Measurements from ENCODE around the gene DGCR8.

Gene DGCR8

DNA sequence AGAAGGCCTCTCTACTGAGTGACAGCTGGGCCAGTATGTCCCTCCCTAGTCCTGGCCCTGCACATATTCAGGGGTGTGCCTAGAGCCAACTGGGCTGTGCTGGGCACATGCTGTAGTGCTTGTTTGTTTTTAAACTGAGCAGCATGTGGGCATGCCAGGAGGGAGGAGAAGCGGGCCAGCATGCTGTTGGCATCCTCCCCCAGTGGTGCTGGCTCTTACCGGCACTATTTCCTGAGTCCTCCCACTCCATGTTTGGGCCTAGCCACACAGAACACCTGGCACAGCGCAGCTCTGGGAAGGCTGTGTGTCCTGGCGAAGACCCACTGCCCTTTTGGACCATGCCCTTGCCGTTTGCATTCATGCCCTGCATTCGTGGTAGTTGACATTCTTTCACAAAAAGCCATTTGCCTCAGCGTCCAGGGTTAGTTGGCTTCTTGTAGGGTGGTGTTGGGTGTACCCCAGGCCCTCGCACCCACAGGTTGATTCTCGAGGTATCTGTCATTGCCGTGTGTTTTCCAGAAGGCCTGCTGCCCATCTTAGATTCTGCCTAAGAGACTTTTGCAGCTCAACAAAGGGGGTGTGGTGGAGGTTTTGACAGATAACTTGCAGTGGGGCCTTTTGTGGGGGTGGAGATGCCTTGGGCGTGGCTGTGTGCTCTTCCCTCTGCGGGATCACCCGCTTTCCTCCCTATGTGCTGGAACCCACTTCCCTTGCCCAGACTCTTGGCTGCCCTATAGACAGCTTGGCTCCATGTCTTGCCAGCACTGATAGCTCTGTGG lies 13.6 kb downstream of the DGCR8 start:
- DNase-seq, result no peak

- DNase-seq, result no peak
Measured at GRCh38 chr22:20094197-20094807, 14.3 kb downstream of the DGCR8 start.

GRCh38 chr22:20095521-20095920 lies 15.5 kb downstream of the DGCR8 start:
- peak; percentile 44 for DNase-seq

DNA sequence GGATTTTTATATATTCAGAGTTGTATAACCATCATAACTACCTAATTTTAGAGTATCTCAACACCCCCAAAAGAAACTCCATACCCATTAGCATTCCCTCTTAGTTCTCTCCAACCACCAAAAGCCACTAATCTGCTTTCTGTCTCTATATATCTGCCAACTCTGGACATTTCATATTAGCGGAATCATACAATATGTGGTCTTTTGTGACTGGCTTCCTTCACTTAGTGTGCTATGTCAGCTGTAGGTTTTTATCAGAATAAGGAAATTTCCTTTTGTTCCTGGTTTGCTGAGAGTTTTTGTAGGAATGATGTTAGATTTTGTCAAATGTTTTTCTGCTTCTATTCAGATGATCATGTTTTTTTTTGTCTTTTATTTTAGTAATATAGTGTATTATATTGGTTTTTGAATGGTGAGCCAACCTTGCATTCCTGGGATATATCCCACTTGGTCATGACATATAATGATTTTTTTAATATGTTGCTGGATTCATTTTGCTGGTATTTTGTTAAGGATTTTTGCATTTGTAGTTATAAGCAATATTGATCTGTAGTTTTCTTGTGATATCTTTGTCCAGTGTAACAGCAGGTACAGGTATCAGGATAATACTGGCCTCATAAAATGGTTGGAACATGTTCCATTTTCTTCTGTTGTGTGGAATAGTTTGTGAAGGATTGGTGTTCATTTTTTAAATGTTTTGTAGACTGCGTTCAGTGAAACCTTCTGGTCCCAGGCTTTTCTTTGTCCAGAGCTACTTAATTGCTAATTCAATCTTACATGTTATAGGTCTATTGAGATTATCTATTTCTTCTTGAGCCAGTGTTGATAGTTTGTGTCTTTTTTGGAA lies 16.8 kb downstream of the DGCR8 start:
- no peak for DNase-seq

GRCh38 chr22:20099099-20099711 lies 19.2 kb downstream of the DGCR8 start:
- no peak for DNase-seq

GRCh38 chr22:20101638-20102037 lies 21.6 kb downstream of the DGCR8 start:
- no peak for DNase-seq

DNA sequence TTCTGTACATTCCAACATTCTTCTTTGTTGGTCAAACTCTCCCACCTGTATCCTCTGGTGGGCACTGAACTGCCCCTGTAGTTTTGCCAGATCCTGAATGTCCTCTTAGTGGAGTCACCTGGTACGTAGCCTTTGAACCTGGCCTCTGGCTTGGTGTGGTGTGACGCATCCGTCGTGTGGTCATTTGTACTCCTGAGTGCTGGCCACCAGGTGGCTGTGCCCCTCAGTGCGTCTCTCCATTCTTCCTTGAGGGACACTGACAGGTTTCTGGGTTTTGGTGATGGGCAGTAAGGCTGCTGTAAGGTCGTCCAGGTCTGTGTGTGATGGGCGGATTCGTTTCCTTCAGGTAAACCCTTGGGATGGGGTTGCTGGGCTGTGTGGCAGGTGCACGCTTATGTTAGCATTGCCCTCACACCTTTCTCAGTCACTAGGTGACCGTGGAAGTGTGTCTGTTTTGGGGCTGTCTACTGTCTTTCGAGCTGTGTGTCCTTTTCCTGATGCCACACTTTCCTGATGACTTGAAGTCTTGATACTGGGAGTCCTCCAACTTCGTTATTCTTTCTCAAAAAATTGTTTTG lies 22.3 kb downstream of the DGCR8 start:
- no peak for DNase-seq

DNA sequence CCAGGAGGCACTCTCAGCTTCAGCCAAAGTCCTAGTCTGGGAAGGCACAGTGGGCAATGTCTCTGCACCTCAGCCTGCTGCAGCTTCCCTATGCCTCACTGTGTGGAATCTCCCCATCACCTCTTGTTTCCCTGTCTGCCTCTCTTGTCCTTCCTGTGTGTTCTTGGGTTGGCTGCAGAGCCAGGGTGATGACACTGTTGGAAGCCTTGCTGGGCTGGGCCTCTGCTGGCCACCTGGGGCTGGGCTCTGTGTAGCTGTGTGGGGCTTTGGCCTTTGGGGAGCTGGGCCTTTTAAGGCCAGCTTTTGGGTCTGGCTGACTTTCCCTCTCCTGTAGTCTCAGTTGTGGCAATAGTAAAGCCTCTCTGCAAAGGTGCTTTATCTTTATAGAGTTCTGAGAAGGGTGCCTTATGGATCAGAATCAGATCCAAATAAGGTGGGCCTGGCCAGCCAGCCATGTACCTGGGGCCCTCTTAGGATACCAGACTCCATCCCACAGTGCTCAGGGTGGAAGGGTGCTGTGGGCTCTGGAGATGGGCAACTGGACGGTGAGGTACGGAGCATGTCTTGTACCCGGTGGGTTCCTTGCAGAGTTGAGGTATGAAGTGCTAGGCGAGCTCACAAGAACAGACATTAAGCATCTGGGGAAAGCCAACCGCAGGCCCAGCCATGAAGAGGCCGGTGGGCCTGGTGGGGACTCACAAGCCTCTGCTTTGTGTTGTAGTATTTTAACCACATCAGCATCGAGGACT lies 25.6 kb downstream of the DGCR8 start:
- DNase-seq, result no peak

GRCh38 chr22:20106205-20106848 lies 26.3 kb downstream of the DGCR8 start:
- no peak for DNase-seq

- no peak for DNase-seq
Measured at GRCh38 chr22:20106849-20107237, 26.8 kb downstream of the DGCR8 start.

GRCh38 chr22:20107471-20107901 lies 27.4 kb downstream of the DGCR8 start:
- DNase-seq, result no peak

DNA sequence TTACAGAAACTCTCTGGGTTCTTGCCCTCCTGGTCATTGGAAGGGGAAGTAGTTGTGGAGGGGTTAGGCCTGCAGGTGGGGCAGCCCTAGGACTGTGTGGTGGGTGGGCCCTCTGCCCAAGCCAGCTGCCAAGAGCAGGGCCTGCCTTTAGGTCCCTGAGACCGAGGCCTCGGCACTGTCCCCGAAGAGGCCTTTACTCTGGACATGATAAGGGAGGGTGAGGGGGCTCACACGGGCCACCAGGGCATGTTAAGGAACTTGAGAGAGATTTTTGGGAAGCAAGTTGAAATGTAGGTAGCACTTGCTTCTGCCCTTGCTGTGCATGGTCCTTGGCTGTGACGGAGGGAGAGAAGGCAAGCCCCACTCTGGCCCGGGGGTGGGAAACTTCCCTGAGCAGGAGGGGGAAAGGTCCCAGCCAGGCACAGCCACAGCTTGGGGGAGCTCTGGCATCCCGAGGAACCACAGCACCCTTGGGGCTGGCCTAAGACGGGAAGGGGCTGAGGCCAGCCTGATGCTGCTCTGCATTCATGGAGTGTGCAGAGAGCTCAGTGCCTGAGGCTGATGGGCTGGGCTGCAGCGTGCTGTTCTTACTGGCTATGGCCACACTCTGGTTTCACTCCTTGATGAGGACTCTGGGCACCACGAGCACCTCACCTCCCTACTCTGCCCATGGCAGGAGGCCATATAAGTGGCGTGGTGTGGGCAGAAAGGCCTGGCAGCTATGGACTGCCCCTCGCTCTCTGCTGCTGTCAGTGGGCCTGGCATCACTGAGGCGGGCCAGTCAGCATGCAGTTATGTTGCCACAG lies 28.1 kb downstream of the DGCR8 start:
- no peak for DNase-seq

DNA sequence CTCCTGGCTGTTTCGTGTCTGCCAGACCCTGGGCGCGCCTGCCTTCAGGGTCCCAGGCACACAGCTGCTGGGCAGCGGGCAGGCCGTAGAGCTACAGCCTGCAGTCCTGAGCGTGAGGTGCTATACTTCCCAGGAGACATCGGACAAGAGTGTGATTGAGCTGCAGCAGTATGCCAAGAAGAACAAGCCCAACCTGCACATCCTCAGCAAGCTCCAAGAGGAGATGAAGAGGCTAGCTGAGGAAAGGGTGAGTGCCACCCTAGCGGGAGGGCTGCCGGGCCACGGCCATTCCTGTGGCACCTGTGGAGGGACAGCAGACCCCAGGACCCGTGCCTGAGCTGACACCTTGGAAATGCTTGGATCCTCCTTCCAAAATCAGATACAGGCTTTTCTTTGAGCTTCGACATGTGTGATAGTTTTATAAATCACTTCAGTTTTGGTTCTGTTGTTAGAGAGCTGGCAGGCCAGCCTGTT lies 28.8 kb downstream of the DGCR8 start:
- no peak for DNase-seq

DNA sequence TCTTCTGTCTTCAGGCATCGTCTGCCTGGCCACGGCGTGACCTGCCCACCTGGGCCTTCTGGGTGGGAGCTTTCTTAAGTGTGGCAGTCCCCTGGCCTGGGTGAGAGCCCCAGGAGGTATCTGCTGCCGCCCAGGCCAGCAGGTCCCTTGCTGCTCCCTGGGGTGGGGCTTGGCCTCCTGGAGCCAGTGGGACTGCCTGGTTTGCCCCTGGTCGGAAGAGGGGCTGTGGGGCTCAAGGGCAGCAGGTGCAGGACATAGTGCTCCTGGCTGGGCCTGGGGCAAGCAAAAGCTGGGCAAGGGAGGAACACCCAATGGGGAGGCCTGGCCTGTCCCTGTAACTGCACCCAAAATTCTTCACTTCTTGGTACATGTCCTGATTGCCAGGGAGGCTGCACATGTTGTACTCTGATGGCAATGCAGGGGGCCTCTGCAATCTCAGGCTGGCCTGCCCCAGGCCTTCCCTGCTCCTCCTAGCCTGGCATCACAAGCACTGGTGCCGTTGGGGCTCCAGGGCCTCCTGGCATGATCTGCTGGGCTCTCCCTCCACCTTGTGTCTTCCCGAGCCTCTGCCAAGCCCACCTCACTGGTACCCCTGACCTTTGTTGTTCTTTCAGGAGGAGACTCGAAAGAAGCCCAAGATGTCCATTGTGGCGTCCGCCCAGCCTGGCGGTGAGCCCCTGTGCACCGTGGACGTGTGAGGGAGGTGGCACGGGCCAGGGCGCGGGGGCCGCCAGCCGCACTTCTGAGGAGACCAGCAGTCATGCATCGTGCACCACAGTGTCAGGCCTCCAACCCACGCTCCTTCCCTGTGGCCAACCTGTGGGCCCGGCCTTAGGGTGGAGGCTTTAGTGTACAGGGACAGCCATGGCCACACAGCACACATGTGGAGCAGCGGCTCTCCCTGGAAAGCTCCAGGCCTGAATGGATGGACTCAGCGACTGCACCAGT lies 29.6 kb downstream of the DGCR8 start:
- no peak for DNase-seq

DNA sequence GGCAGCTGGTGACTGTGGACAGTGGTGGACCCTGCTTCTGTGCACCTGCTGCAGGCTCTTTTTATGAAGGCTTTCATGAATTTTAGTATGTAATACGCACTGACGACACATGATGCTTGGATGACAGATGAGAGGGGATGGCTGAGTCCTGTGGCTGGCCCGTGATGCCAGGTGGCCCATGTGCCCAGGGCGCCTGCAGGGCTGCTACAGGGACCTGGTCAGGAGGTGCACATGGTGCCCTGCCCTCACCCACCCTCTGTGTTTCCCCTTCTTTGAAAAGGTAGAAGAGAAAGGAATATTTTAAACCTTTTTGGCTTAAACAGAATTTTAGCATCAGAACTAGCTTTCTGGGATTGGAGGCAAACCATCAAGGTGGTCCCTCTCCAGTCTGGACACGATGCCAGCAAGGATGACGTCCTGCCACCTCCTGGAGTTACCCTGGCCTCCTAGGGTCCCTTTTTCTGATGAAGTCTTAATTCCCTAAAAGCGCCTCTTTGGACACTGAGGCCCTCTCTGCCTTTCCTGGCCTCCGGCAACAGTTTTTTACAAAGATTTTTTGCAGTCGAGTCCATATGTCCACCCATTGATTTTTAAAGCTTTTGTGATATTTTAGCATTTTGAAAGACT lies 30.4 kb downstream of the DGCR8 start:
- no peak for DNase-seq

- peak; percentile 36 for DNase-seq
Measured at GRCh38 chr22:20111045-20111688, 31.1 kb downstream of the DGCR8 start.

- DNase-seq, result no peak
Measured at GRCh38 chr22:20111689-20112622, 31.9 kb downstream of the DGCR8 start.

All from stimulated activated CD4-positive, alpha-beta T cell treated with anti-CD3 and anti-CD28 coated beads, Interleukin-4, amount 100 ng/mL, for 24 hours (primary cell).